PC-3 (cell line): ENCODE data around the gene GP1BB.

Experiments used
- CTCF ChIP-seq: fragments of 300-600 bp; sonication (generic); conservative IDR thresholded peaks from 2 replicates; pipeline ENCODE4 v1.5.1; 2017; ENCODE audit warnings: antibody characterized with exemption, low read depth, mild to moderate bottlenecking, low read length
- EZH2 ChIP-seq: fragments of 300-600 bp; sonication (generic); IDR thresholded peaks from one replicate; pipeline ENCODE4 v1.6.1; 2017; ENCODE audit warnings: antibody characterized with exemption, mild to moderate bottlenecking, low read length; ENCODE audit not compliant: unreplicated experiment

GRCh38 chr22:19755722-19756287 is 32.5 kb downstream of the GP1BB start:
- TF ChIP-seq CTCF, result no peak
- TF ChIP-seq EZH2, result no peak
